Forelimb muscle (tissue), 1 donor: ENCODE data around the gene DOCK8. TPM values are rescaled to one million over a fixed set of nuclear protein-coding genes. Genes with fewer than 3 reads are reported as not detected.
A peak's percentile ranks its signal among the peaks of the same experiment; 100 is the strongest.
"Not testable (repeated sequence)": the region's sequence is repeated elsewhere in the genome, so short reads cannot be mapped to it uniquely, and the experiment has no call there.

Experiments
- DNase-seq: peaks from one replicate; pipeline ENCODE4 v3.0.0-alpha.2; 2013; ENCODE audit warnings: low read depth
- polyA plus RNA-seq: library from polyadenylated mRNA; unstranded; fragments of 120-200 nt; gene quantifications from one replicate; pipeline ENCODE4 v1.2.1, GENCODE V29; 2013; ENCODE audit not compliant: insufficient read length

Gene DOCK8
- polyA plus RNA-seq, 1 donor: 6.0 TPM

DNA sequence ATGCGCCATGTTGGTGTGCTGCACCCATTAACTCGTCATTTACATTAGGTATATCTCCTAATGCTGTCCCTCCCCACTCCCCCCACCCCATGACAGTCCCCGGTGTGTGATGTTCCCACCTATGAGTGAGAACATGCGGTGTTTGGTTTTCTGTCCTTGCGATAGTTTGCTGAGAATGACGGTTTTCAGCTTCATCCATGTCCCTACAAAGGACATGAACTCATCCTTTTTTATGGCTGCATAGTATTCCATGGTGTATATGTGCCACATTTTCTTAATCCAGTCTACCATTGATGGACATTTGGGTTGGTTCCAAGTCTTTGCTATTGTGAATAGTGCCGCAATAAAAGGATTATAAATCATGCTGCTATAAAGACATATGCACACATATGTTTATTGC lies 195.0 kb downstream of the DOCK8 start:
- DNase-seq: not testable (repeated sequence)

DNA sequence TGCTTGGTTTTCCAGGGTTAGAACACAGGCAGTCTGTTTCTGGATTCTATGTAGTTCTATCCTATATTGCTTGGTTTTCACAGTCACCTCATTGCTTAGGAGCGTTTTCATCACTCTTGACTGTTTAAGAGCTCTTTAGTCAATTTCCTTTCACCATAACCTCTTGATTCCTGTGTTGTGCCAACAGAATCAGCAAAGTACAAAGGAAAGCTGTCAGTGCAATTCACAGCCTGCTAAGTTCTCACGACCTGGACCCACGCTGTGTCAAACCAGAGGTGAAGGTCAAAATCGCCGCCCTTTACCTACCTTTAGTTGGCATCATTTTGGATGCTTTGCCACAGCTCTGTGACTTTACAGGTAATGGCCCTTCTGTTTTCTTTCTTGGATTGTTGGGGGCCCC lies 199.9 kb downstream of the DOCK8 start:
- DNase-seq: no peak

DNA sequence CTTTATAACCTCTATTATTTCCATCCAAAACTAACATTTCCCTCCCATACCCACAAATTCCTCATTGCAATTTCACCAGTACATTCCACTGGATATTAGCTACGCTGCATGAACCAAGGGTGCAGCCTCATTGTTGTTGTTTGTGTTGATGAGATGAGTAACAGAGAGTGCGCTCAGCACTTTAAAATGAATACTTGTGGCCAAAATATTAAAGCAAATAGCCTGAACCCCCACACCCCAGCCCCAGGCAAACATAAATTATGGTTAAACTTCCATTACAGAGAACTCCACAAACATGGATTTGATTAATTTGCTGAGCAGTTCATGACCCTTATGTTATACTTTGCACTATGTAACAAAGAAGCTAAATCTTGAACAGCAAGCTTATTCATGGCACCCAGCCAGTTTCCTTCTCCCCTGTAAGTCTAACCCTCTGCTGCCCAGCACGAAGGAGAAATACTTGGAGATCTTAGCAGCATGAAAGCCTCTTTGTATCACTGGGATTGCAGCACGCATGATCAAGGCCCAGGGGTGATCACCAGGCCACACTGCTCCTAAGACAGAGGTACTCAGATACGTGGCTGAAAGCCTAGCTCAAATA lies 205.0 kb downstream of the DOCK8 start:
- DNase-seq: no peak

DNA sequence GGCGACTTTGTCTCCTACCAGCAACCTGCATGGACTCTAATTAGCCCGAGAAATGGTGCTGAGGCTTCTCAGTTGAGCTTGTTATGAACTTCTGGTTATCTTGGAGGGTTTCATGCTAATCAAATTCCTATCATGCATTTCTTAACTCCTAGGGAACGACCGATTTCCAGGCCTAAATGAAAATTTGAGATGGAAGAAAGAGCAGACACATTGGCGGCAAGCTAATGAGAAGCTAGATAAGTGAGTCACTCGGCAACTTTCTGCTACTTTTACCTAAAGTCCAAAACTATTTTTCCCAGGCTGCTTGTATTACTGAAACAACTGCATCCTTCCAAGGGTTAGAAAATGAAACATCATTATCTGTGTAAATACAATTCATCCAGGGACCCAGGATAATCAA lies 207.2 kb downstream of the DOCK8 start:
- no peak for DNase-seq

DNA sequence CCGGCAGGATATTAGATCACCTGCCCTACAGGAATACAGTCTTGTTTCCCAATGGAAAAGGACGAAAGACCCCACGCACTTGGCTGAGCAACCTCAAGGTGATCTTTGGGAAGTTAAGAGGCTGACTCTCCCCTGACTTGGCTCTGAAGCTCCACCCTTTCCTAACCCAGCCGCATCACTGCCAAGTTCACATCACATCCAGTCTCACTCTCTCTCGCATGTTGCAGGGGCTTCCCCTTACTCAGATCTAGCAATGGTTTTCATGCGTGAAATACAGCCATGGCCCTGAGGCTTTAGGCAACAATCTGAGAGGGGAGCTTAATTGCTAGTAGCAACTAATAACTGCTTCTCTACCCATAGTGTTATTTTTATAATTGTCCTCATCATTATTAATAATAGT lies 211.6 kb downstream of the DOCK8 start:
- no peak for DNase-seq

DNA sequence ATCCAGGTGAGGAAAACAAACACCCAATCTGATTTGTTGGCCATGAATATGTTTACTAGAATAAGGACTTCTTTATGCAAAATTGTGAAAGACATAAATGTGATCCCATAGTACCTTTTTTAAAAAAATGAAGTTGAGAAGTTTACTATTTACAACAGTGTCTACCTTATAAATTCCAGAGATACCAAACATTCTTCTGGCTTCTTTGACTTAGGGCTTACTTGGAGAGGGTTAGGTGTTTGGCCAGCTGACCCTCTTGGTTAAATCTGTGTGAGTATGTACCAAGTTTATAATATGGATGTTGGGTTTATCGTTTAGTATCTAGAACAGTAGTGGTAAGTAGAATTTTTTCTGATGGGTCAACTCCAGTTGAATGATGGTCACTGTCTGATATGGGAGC lies 212.3 kb downstream of the DOCK8 start:
- no peak for DNase-seq

DNA sequence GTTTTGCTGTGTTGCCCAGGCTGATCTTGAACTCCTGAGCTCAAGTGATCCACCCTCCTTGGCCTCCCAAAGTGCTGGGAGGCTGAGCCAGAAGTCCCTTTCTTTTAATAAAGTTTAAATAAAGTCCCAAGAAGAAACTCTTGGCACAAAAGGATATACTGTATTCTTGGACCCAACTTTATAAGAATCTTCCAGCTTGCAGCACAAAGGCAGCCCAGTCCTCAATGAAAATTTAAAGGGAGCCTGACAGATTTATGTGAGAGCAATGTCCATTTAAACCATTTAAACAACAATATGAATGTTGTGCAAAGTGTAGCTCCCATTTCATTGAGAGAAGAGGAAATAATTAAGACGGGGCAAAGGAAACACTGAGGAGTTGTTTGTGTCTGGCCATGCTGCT lies 217.0 kb downstream of the DOCK8 start:
- no peak for DNase-seq

DNA sequence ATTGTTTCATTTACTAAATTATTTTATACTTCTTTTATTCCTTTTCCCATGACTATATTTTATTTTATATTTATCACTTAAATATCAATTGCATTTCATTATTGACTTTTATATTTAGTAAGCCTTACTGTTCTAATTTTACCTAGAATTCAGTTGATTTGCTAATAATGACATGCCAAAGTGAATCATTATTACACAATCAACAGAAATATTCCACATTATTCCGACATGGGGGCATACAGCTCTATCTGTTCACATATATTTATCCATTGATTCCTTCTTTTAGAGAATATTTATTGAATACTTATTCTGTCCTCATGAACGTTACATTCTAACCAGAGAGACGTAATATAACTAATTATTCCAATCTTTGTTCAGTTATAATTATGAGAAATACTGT lies 221.8 kb downstream of the DOCK8 start:
- no peak for DNase-seq

DNA sequence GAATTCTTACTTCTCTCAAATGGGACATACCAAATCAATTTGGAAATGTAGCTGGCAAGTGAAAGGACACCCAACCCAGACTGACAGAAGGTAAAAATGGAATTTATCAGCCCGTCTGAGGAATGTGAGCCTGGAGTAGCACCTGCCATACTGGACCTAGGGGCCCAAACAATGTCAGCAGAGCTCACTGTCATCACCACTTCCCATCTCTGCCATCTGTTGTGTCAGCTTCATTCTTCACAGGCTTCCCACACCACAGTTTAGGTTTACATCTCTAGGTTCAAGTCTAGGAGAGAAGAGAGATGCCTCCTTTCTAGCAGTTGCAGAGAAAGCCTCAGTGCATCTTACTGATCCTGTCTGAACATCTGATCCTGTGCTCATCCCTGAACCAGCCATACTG lies 222.4 kb downstream of the DOCK8 start:
- no peak for DNase-seq

DNA sequence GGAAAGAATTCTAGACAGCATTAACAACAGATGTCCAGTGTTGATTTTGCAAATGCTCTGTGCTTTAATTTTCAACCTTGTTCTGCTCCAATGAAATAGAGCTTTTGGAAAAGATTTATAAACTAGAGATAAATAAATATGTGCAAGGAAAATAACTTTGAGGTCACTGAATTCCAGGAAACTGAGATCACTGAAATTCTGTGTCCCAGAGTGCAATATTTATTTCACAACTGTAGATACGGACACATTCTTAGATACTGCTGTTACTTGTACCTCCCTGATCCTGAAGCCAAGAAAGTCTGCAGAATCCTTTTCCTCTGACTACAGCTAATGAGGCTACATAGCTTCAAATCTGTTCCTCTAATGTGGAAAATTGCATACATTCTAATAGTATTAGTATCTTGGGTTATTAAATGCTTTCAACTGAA lies 222.9 kb downstream of the DOCK8 start:
- DNase-seq: peak; percentile 72

DNA sequence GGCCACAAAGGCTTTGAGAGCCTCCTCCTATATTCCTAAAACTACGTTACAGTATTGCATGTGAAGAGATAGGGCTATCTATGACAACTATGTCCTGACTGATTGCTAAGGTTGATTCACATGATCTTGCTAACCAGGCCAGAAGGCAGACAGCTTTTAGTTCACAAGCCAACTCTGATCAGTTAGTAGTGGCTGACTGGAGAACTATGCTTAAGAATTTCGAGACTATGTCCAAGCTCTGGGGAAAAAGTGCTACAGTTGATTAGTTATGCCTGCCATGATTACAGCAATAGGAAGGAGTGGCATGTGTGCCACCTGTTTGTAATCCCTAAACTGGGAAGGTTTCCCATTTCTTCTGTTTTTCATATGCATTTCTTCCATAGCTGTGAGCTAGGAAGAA lies 223.4 kb downstream of the DOCK8 start:
- DNase-seq: peak; percentile 24

DNA sequence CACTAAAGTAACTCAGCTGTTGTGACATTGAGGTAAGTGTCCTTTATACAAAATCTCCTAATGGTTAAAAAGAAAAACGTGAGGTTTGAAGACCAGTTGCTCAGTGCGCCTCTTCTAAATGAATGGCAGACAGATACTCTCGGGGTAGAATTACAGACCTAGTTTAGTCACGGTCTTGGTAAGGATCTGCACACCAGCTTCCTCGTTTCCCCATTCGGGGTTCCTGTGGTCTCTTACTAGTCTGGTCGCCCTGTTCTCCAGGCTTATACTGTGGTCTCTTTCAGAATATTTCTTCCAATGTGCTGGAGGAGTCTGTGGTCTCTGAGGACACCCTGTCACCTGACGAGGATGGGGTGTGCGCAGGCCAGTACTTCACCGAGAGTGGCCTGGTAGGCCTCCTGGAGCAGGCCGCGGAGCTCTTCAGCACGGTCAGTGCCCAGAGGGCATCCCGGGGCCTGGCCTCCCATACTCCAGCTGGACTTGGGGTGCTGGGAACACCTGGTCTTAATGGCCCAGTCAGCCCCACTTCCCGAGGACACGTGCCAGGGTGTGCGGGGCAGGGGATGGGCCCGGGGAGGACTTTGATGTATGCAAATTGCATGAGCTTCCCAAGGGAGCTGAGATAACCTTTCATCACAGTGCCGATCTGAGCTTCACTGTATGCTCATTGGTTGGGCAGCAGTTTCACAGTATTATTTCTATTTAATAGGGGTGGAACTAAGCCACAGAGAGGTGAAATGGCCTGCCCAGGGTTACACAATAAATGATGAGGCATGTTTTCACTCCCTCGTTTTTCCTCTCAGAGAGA lies 224.5 kb downstream of the DOCK8 start:
- DNase-seq: no peak

DNA sequence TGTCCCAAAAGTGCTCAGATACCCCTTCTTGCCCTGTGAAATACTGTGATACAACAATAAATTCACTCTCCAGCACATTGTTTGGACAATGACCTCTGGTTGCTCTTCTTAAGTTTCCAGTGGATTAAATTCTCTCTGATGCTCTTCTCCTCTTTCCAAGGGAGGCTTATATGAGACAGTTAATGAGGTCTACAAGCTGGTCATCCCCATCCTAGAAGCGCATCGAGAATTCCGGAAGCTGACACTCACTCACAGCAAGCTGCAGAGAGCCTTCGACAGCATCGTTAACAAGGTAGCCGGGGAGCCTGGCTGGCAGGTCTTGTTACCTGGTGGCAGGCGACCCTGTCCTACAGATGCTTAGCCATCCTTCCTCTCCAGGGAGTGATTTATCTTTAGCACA lies 226.5 kb downstream of the DOCK8 start:
- no peak for DNase-seq

DNA sequence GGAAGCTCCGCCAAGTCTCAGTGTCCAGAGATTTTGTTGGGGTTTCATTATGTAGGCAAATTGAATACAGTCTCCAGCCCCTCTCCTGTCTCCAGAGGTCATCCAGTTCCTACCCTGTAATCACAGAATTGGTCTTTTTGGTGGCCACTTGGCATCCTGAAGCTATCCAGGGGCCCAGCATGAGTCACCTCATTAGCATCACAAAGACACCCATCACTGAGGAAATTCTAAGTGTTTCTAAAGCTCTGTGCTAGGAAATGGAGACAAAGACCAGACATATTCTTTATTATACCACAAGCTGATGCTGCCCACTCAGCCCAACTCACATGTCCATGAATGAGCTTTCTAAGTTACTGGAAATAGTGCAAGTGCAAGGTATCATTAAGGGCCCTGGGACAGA lies 229.9 kb downstream of the DOCK8 start:
- DNase-seq: no peak

DNA sequence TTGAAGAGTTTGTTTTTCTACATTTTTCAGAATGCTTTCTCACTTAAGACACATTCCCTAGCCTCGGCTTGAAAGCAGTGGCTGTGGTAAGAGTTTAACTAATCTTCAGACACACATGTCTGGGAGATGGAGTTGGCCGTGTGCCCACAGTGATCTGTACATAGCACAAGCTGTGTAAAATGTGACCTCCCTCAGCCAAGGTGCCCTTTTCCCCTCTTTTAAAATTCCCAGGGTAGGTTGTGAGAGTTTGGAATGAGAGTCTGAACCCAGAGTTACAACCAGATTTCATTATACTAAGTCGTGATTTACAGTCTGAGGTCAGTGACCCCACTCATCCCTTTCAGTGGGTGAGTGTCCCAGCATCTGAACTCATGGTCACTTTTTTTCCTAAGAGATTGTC lies 230.4 kb downstream of the DOCK8 start:
- DNase-seq: no peak

DNA sequence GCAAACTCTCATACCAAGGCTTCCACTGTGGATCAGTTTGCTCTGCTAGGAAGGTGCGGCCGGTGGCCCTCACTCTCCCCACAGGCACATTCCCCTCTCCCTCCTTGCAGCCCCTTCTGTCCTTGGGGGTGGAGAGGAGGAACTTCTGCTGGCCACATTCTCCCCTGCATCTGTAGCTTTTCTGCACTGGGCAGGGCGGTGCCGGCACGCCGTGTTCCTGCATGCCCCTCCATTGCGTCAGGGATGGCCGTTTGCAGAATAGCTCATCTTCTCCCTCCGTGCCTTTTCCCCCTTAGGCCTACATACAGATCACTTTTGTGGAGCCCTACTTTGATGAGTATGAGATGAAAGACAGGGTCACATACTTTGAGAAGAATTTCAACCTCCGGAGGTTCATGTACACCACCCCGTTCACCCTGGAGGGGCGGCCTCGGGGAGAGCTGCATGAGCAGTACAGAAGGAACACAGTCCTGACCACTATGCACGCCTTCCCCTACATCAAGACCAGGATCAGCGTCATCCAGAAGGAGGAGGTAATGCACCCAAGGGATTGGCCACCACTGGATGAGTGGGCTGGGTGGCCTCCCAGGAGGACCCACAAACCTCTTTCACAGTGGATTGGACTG lies 231.5 kb downstream of the DOCK8 start:
- no peak for DNase-seq

DNA sequence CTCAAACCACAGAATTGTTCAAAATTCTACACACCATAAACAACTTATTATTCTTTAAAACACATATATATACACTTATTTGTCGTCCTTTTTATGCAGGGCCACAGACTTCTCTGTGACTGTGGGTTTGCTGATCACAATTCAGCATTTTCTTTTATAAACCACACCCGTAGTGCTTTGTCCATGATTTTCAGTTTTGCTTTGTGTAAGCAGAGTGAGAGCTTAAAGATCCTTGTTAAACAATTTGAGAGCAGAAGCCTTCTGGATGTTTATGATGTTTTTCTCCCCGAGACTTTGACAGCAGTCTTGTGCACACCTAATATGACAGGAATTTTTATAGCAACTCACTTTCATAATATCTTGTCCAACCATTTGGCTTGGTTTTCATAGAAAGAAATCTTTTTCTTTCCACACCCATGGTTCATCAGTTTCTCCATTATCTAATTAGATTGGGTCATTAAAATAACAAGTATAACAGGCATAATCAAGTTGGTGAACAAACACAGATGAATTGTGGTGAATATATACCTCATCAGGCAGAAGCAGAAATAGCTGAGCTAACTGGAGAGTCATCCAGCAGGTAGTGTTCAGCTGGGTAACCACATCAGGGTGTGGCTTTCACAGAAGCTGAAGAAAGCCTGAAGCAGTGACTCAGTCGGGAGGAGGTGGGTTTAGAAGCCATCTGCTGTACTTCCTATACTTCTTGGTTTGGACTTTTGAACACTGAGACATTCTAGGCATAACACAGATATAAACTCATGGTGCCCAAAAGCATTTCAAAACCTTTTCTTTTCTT lies 232.8 kb downstream of the DOCK8 start:
- DNase-seq: no peak

DNA sequence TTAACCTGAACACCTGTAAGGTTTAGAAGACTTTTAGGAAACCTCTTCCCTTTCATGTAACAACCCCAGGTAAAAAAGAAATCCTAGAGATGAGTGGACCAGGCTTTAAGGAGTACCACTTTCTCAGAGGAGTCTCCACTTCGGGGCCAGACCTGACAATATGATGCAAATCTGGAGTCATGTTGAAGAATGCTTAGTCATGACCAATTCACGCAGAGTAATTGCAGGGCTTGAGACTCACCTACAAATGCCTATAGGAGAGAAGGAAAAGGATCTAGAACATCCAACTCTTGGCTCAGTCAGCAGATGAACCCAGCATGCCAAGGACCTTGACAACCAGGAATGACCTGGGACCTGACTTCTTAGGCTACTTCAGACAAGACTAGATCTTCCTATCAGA lies 235.4 kb downstream of the DOCK8 start:
- no peak for DNase-seq

DNA sequence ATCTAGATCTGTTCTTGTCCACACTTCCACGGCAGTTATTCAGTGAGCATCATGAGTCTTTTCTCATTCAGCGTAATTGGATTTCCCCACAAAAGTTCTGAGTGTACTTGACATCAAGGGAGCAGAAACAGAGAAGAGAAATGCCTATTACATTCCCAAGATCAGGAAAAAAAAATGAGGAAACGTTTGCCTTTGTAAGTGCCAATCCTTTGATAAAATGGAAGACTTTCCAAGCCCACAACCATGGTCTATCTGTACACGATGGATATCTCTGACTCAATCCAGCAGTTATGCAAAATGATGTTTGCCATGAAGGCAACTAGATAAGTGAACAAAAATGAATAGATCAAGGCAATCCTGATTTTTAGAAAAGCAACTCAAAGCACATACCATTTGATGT lies 235.9 kb downstream of the DOCK8 start:
- DNase-seq: no peak

DNA sequence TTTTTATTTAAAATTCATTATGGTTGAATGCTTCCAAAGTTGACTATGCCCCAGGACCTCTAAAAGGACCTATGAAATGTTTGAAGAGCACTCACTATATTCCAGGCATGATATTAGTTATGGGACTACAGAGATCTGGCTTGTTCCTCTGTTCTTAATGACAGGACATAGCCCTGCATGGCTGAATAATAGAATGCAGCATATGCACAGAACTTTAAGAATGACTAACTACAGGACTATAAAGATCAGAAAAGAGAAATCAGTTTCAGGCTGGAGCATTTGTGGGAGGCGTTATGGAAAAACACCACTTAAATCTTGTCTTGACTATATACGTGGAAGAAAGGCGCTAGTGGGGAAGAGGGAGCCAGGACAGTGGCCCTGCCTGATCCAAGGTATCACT lies 239.2 kb downstream of the DOCK8 start:
- no peak for DNase-seq

DNA sequence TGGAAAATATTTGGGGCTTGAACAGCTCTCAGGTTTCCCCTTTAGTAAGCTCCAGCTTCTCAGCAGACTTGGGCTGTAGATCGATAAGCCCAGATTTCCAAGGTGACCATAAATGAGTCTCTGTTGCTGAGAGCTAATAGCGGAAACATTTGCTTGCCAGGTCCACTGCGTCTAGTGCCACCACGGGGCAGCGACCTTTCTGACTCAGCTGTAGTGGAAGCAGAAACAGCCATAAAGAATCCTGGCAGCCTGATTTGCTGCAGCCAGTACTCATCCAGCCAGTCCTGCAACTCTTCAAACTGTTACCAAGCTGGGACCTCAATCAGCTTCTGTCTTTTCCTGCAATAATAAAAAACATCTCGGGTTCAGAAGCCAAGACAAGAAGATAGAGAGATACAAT lies 241.7 kb downstream of the DOCK8 start:
- DNase-seq: no peak

DNA sequence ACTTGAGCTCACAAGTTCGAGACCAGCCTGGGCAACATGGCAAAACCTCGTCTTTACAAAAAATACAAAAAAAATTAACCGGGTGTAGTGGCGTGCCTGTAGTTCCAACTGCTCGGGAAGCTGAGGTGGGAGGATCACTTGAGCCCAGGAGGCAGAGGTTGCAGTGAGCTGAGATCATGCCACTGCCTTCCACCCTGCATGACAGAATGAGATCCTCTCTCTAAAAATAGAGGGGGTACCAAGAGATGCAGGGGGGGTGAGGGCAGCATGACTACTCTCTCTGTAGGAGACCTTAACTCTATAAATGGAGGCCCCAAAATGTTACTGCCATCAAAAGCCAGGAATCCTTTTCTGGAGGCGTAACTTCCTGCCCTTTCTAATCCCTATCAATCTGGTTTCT lies 243.9 kb downstream of the DOCK8 start:
- DNase-seq: no peak
